Type B pancreatic cell (in vitro differentiated cells): ENCODE measurements around the gene PLXDC1. TPM values are rescaled to one million over a fixed set of nuclear protein-coding genes. Genes with fewer than 3 reads are reported as not detected.

ENCODE experiments used
- DNase-seq: peaks from one replicate; pipeline ENCODE4 v3.0.0; 2021; ENCODE audit warnings: mixed read lengths; ENCODE audit not compliant: unreplicated experiment; ENCODE audit errors: extremely low spot score
- H3K27ac Mint-ChIP-seq: 2 replicates; pipeline ENCODE4 v1.8.0; 2021; ENCODE audit warnings: mild to moderate bottlenecking, mixed read lengths
- H3K27me3 Mint-ChIP-seq: 2 replicates; pipeline ENCODE4 v1.8.0; 2021; ENCODE audit warnings: mixed read lengths
- H3K36me3 Mint-ChIP-seq: 2 replicates; pipeline ENCODE4 v1.8.0; 2021; ENCODE audit warnings: mixed read lengths
- H3K4me1 Mint-ChIP-seq: one replicate; pipeline ENCODE4 v1.8.0; 2021; ENCODE audit warnings: mixed read lengths; ENCODE audit not compliant: unreplicated experiment
- H3K4me3 Mint-ChIP-seq: 2 replicates; pipeline ENCODE4 v1.8.0; 2021; ENCODE audit warnings: mild to moderate bottlenecking, mixed read lengths
- H3K9me3 Mint-ChIP-seq: 2 replicates; pipeline ENCODE4 v1.8.0; 2021; ENCODE audit warnings: mixed read lengths
- CTCF ChIP-seq: fragments of 200-600 bp; sonication (generic); conservative IDR thresholded peaks from 2 replicates; pipeline ENCODE4 v1.5.0; 2021; ENCODE audit warnings: antibody characterized with exemption, mild to moderate bottlenecking
- total RNA-seq: library from RNA; stranded (reverse); gene quantifications from 2 replicates; pipeline ENCODE4 v1.2.1, GENCODE V29; 2021; ENCODE audit warnings: low replicate concordance

The PLXDC1 gene
- total RNA-seq, 1 donor from 2014 or later, result 5.0 TPM

- TF ChIP-seq CTCF, result peak; percentile 58
- H3K9me3 Mint-ChIP-seq, result no peaks in the 10 kb centered on the region
- no peak overlapping the region for H3K4me3 Mint-ChIP-seq
- H3K27ac Mint-ChIP-seq, result no peak overlapping the region
- H3K4me1 Mint-ChIP-seq, result peaks cover 4% of the 10 kb centered on the region
- no peaks in the 10 kb centered on the region for H3K27me3 Mint-ChIP-seq
- DNase-seq, result no peak
- H3K36me3 Mint-ChIP-seq, result peaks cover 3% of the 10 kb centered on the region
These were observed 42.9 kb upstream of the PLXDC1 start for GRCh38 chr17:39194089-39194984.

GRCh38 chr17:39193346-39193745 lies 41.9 kb upstream of the PLXDC1 start:
- TF ChIP-seq CTCF, result no peak
- H3K9me3 Mint-ChIP-seq, result no peaks in the 10 kb centered on the region
- no peak for DNase-seq
- peaks cover 3% of the 10 kb centered on the region for H3K36me3 Mint-ChIP-seq
- H3K27ac Mint-ChIP-seq, result no peak overlapping the region
- peaks cover 4% of the 10 kb centered on the region for H3K4me1 Mint-ChIP-seq
- no peak overlapping the region for H3K4me3 Mint-ChIP-seq
- no peaks in the 10 kb centered on the region for H3K27me3 Mint-ChIP-seq

DNA sequence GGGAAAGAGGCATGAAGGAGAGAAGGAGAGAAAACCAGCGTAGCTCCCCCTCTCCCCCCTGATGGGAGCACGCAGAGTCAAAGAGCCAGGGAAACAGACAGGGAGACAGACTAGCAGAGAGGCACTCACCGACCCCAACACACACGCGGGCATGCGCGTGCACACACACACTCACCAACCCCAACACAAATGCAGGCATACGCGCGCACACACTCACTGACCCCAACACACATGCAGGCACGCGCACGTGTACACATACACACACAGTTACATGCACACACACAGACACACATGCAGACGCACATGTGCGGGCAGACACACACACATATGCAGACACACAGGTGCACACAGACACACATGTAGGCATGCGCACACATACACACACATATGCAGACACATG lies 41.5 kb upstream of the PLXDC1 start:
- no peak overlapping the region for H3K27ac Mint-ChIP-seq
- no peak for TF ChIP-seq CTCF
- no peak for DNase-seq
- peaks cover 4% of the 10 kb centered on the region for H3K4me1 Mint-ChIP-seq
- H3K4me3 Mint-ChIP-seq, result no peak overlapping the region
- peaks cover 3% of the 10 kb centered on the region for H3K36me3 Mint-ChIP-seq
- no peaks in the 10 kb centered on the region for H3K9me3 Mint-ChIP-seq
- H3K27me3 Mint-ChIP-seq, result no peaks in the 10 kb centered on the region

- no peaks in the 10 kb centered on the region for H3K9me3 Mint-ChIP-seq
- no peak overlapping the region for H3K27ac Mint-ChIP-seq
- H3K36me3 Mint-ChIP-seq, result peaks cover 3% of the 10 kb centered on the region
- no peak for DNase-seq
- no peaks in the 10 kb centered on the region for H3K27me3 Mint-ChIP-seq
- TF ChIP-seq CTCF, result no peak
- H3K4me3 Mint-ChIP-seq, result no peak overlapping the region
- H3K4me1 Mint-ChIP-seq, result peaks cover 4% of the 10 kb centered on the region
These were observed 40.5 kb upstream of the PLXDC1 start for GRCh38 chr17:39191750-39192510.

DNA sequence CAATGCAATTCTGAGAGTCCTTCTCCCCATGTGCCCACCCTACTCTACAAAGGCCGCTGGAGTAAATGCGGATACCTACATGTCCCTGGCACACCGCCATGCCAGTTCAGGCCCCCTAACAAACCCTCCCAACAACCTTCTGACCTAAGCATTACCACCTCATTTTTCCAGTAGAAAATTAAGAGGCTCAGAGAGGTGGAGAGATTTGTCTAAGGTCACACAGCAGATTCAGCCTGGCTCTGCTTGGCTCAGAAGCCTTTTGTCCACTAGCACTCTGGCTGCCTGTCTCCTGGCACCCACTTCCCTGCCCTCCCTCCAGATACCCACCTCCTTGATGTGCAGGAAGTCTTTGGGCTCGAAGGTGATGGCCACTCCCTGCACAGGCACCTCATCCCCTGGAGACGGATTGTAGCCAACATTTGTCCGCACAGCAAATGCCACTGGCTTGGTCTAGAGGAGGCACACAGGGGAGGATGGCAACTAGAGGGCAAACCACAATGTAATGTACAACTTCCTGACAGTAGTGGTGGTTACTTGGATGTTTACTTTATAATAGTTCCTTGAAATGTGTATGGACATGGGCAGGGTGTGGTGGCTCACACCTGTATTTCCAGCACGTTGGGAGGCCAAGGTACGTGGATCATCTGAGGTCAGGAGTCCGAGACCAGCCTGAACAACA lies 35.9 kb upstream of the PLXDC1 start:
- Mint-ChIP-seq H3K4me1 (no peaks in the 10 kb centered on the region), H3K27me3 (no peaks in the 10 kb centered on the region), H3K27ac (no peak overlapping the region), H3K36me3 (no peaks in the 10 kb centered on the region), H3K9me3 (no peaks in the 10 kb centered on the region), H3K4me3 (no peak overlapping the region)
- no peak for TF ChIP-seq CTCF
- DNase-seq, result no peak
